Gastrocnemius medialis (tissue), 4 donors: ENCODE measurements around the gene DNAJB6.

ENCODE experiments used
- POLR2A ChIP-seq, 2 donors: fragments of 450-650 bp; IDR thresholded peaks; one replicate each; pipeline ENCODE4 v1.6.1; 2017; ENCODE audit warnings: antibody characterized with exemption in 2 of 2, mild to moderate bottlenecking in 2 of 2, moderate library complexity in 2 of 2
- TF ChIP-seq, protein P1 (sequence below), 5 experiments: fragments of 450-650 bp in 3 of 5; fragments of 200-600 bp in 2 of 5; sonication (generic) in 2 of 5; IDR thresholded peaks in 4 of 5; conservative IDR thresholded peaks in 1 of 5; 1 replicate in 4 of 5; 2 replicates in 1 of 5; pipeline ENCODE4 v1.5.1; 2016 to 2019; ENCODE audit warnings: antibody characterized with exemption in 5 of 5, mild to moderate bottlenecking in 3 of 5, moderate library complexity in 3 of 5

DNA sequence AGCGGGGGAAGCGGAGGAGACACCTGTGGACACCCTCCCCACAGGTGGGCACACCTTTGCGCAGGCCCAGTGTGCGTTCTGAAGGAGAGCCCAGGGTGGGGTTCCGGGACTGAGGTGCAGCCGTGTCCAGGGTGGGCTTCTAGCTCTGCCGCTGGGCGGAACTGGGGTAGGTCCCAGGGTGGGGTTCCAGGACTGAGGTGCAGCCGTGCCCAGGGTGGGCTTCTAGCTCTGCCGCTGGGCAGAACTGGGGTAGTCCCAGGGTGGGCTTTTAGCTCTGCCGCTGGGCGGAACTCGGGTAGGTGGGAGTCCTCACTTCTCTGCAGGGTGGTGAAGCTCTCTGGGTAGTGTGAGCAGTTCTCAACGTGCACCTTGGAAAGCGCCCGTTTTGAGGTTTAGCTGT is 78.7 kb downstream of the DNAJB6 start:
- TF ChIP-seq POLR2A (IDR thresholded peaks at IDR 0.05): no peak
- TF ChIP-seq, protein P1, sequence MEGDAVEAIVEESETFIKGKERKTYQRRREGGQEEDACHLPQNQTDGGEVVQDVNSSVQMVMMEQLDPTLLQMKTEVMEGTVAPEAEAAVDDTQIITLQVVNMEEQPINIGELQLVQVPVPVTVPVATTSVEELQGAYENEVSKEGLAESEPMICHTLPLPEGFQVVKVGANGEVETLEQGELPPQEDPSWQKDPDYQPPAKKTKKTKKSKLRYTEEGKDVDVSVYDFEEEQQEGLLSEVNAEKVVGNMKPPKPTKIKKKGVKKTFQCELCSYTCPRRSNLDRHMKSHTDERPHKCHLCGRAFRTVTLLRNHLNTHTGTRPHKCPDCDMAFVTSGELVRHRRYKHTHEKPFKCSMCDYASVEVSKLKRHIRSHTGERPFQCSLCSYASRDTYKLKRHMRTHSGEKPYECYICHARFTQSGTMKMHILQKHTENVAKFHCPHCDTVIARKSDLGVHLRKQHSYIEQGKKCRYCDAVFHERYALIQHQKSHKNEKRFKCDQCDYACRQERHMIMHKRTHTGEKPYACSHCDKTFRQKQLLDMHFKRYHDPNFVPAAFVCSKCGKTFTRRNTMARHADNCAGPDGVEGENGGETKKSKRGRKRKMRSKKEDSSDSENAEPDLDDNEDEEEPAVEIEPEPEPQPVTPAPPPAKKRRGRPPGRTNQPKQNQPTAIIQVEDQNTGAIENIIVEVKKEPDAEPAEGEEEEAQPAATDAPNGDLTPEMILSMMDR (IDR thresholded peaks at IDR 0.05 in 4 of 5, conservative IDR thresholded peaks at IDR 0.05 in 1 of 5): no peak
